RPMI8226 (cell line): ENCODE data around the gene PDIA5.

ENCODE experiments used
- DNase-seq: peaks from one replicate; pipeline ENCODE4 v3.0.0-alpha.2; 2015

PDIA5 gene

DNA sequence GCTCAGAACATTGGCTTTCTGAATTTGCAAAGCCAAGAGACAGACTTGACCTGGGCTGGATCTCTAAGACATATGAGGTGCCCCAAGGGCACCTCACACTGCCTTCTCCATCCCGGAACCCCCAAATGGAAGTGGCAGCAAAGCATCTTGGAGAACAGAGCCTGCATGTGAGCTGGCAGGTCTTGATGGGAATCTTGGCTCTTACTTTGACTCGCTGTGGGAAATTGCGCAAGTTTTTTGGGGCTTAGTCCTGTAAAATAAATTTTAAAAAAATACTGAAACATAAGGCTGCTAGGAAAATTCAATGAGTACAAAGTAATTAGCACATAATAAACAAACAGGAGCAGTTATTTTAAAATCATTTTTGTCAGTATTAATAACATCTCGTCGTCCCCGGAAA, 121.2 kb downstream of the PDIA5 start:
- DNase-seq = no peak

GRCh38 chr3:123193448-123194101, 126.8 kb downstream of the PDIA5 start:
- no peak for DNase-seq

GRCh38 chr3:123194552-123194951, 127.7 kb downstream of the PDIA5 start:
- no peak for DNase-seq

- no peak for DNase-seq
Measured at GRCh38 chr3:123198372-123198771, 131.5 kb downstream of the PDIA5 start.

DNA sequence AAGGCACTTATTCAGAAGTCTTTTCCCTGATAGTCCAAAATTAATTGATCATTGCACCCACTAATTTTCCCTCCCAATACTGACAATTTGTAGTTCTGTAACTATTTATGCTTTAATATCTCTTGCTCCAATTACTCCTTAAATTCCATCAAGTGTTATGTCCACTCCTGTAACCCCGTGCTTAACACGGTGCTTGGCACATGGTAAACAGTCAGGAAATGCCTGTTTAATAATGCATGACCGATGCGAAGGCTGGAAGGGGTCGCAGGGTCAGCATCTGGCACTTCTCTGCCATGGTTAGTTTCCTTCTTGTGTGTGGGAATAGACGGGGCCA, 134.4 kb downstream of the PDIA5 start:
- no peak for DNase-seq

- DNase-seq = peak; percentile 98
Measured at GRCh38 chr3:123201557-123202427, 135.0 kb downstream of the PDIA5 start, which contains the start of gene SEC22A. SEC22A (plus strand) TSS chr3:123201943; CDS start chr3:123209218, 7,275 bp downstream.

GRCh38 chr3:123202451-123202850, 135.6 kb downstream of the PDIA5 start:
- DNase-seq = peak; percentile 9
